Fibroblast of pulmonary artery (primary cell): Measurements from ENCODE around the gene MYCBP2.
A peak's percentile ranks its signal among the peaks of the same experiment; 100 is the strongest.

Source experiments
- DNase-seq: peaks from one replicate; pipeline ENCODE4 v3.0.0-alpha.2; 2010; ENCODE audit warnings: low read depth
- H3K4me3 ChIP-seq: replicated peaks from 2 replicates; pipeline ENCODE4 v1.5.1; 2011; ENCODE audit warnings: low read depth, mild to moderate bottlenecking, control low read depth, low read length, moderate library complexity
- CTCF ChIP-seq: IDR thresholded peaks from 2 replicates; pipeline ENCODE4 v1.5.1; 2011; ENCODE audit warnings: mild to moderate bottlenecking, control low read depth, low read length, inconsistent platforms; ENCODE audit errors: missing control alignments

The MYCBP2 gene

GRCh38 chr13:77033717-77034302 is 293.1 kb downstream of the MYCBP2 start:
- H3K4me3 ChIP-seq, result no peak overlapping the region
- TF ChIP-seq CTCF, result no peak
- no peak for DNase-seq

GRCh38 chr13:77031656-77032243 is 295.1 kb downstream of the MYCBP2 start:
- no peak for TF ChIP-seq CTCF
- H3K4me3 ChIP-seq, result no peak overlapping the region
- DNase-seq, result no peak

- H3K4me3 ChIP-seq, result no peak overlapping the region
- TF ChIP-seq CTCF, result no peak
- DNase-seq, result no peak
Observed at GRCh38 chr13:77029436-77029835, 297.5 kb downstream of the MYCBP2 start.

- DNase-seq, result peak; percentile 50
- no peak for TF ChIP-seq CTCF
- peak overlapping the region; percentile 66 for H3K4me3 ChIP-seq
Observed at GRCh38 chr13:77028202-77028601, 298.7 kb downstream of the MYCBP2 start.

- TF ChIP-seq CTCF, result no peak
- DNase-seq, result peak; percentile 94
- H3K4me3 ChIP-seq, result peak within 1 kb of the TSS; percentile 66
Observed at GRCh38 chr13:77026861-77027621, 299.9 kb downstream of the MYCBP2 start, which contains the start of gene FBXL3. TSS of gene FBXL3 (minus strand) at chr13:77027159. CDS start at chr13:77021860, 5,299 bp downstream.

GRCh38 chr13:77026255-77026860 is 300.5 kb downstream of the MYCBP2 start:
- H3K4me3 ChIP-seq, result peak overlapping the region; percentile 66
- peak; percentile 61 for DNase-seq
- TF ChIP-seq CTCF, result no peak
